Vagina (tissue), 2 donors: Measurements from ENCODE around the gene ATRN. TPM values are rescaled to one million over a fixed set of nuclear protein-coding genes. Genes with fewer than 3 reads are reported as not detected.

Experiments
- DNase-seq, 2 donors: peaks; one replicate each; pipeline ENCODE4 v3.0.0-alpha.2; 2017; ENCODE audit errors: extremely low spot score in 2 of 2
- H3K27ac ChIP-seq: fragments of 200-600 bp; sonication (generic); one replicate; pipeline ENCODE4 v1.5.1; 2019
- H3K27me3 ChIP-seq: fragments of 200-600 bp; sonication (generic); one replicate; pipeline ENCODE4 v1.5.1; 2019
- H3K36me3 ChIP-seq, 2 donors: fragments of 200-600 bp; sonication (generic); one replicate each; pipeline ENCODE4 v1.5.1; 2017 to 2019
- H3K4me1 ChIP-seq: fragments of 200-600 bp; sonication (generic); one replicate; pipeline ENCODE4 v1.5.1; 2019
- H3K4me3 ChIP-seq, 2 donors: fragments of 200-600 bp; sonication (generic); 1 replicate in 1 of 2; 2 replicates in 1 of 2; pipeline ENCODE4 v1.5.1; 2016 to 2019
- H3K9me3 ChIP-seq: fragments of 200-600 bp; sonication (generic); one replicate; pipeline ENCODE4 v1.5.1; 2019
- POLR2A ChIP-seq, 2 donors: fragments of 450-650 bp; IDR thresholded peaks; one replicate each; pipeline ENCODE4 v1.6.1; 2017; ENCODE audit warnings: antibody characterized with exemption in 2 of 2, mild to moderate bottlenecking in 2 of 2, moderate library complexity in 2 of 2
- POLR2AphosphoS5 ChIP-seq, 2 donors: sonication (generic); formaldehyde crosslinking; IDR thresholded peaks; one replicate each; pipeline ENCODE4 v1.9.0; 2017; ENCODE audit warnings: antibody characterized with exemption in 2 of 2, mild to moderate bottlenecking in 2 of 2, low read depth in 1 of 2; ENCODE audit not compliant: insufficient read depth in 1 of 2
- intact Hi-C: fragments of 100-400 bp; cut with DNase I; formaldehyde crosslinking; loops from one replicate; pipeline ENCODE4 v1.15.1; 2023
- total RNA-seq: library from RNA; depleted of rRNA; stranded (reverse); fragments of >200 nt; gene quantifications from one replicate; pipeline ENCODE4 v1.2.3, GENCODE V29; 2016
- TF ChIP-seq, protein P1 (sequence below), 3 experiments: fragments of 450-650 bp in 2 of 3; fragments of 200-600 bp in 1 of 3; sonication (generic) in 1 of 3; IDR thresholded peaks; one replicate each; pipeline ENCODE4 v1.5.1; 2017 to 2019; ENCODE audit warnings: antibody characterized with exemption in 3 of 3, mild to moderate bottlenecking in 2 of 3, moderate library complexity in 2 of 3

ATRN gene
- total RNA-seq, 1 donor from 2014 or later = 22.8 TPM

DNA sequence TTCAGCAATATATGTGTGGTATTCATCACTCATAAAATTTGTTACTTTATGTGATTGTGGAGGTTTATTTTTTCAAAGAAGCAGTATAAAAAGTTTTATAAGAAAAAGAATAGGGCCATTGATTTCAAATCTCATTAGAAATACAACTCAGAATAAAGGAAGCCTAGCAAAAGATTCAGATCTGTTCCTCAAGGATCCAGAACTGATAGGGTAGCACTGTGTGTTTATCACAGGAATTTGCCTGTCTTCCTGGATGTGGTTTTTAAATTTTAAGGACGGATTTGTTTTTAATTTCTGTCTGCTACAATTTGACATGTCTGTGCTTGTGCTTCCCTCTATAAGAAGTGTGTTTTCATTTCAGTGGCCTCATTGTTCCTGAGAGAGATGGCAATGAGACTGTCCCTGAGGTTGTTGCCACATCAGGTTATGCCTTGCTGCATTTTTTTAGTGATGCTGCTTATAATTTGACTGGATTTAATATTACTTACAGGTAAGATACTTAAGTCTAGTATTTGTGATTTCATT lies 74.6 kb downstream of the ATRN start:
- intact Hi-C loops = no loop called here
- no peaks in the 10 kb centered on the region for H3K27me3 ChIP-seq
- H3K4me3 ChIP-seq = no peak overlapping the region
- TF ChIP-seq, protein P1, sequence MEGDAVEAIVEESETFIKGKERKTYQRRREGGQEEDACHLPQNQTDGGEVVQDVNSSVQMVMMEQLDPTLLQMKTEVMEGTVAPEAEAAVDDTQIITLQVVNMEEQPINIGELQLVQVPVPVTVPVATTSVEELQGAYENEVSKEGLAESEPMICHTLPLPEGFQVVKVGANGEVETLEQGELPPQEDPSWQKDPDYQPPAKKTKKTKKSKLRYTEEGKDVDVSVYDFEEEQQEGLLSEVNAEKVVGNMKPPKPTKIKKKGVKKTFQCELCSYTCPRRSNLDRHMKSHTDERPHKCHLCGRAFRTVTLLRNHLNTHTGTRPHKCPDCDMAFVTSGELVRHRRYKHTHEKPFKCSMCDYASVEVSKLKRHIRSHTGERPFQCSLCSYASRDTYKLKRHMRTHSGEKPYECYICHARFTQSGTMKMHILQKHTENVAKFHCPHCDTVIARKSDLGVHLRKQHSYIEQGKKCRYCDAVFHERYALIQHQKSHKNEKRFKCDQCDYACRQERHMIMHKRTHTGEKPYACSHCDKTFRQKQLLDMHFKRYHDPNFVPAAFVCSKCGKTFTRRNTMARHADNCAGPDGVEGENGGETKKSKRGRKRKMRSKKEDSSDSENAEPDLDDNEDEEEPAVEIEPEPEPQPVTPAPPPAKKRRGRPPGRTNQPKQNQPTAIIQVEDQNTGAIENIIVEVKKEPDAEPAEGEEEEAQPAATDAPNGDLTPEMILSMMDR (IDR thresholded peaks at IDR 0.05) = no peak
- no peak for TF ChIP-seq POLR2AphosphoS5 (IDR thresholded peaks at IDR 0.05; ENCODE audit: insufficient read depth in 1 of 2, low read depth in 1 of 2)
- TF ChIP-seq POLR2A (IDR thresholded peaks at IDR 0.05) = no peak
- H3K4me1 ChIP-seq = no peaks in the 10 kb centered on the region
- H3K27ac ChIP-seq = no peak overlapping the region
- H3K9me3 ChIP-seq = no peaks in the 10 kb centered on the region
- H3K36me3 ChIP-seq = peaks cover 0 to 4% of the 10 kb centered on the region in 2 donors
- no peak for DNase-seq

DNA sequence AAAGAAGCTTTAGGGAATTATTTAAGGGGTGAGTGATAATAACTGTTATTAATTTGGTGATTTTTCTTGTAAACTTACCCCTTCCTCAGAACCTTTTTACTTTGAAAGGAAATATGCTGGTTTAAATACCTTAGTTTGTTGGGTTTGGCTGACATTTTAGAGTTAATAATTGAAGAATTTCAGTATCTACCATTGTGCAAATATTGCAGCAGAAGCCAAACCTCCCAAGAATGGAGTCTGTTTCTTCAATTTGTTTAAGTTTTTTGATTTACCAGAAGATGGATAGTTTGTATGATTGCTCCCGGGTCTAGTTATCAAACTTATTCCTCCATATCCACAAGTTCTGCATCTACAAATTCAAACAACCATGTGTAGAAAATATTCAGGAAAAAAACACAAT lies 77.1 kb downstream of the ATRN start:
- peaks cover 0 to 4% of the 10 kb centered on the region in 2 donors for H3K36me3 ChIP-seq
- no peak overlapping the region for H3K4me3 ChIP-seq
- intact Hi-C loops = no loop called here
- H3K27ac ChIP-seq = no peak overlapping the region
- H3K9me3 ChIP-seq = no peaks in the 10 kb centered on the region
- H3K4me1 ChIP-seq = no peaks in the 10 kb centered on the region
- no peak for TF ChIP-seq POLR2A (IDR thresholded peaks at IDR 0.05)
- TF ChIP-seq, protein P1 (IDR thresholded peaks at IDR 0.05) = no peak
- no peak for TF ChIP-seq POLR2AphosphoS5 (IDR thresholded peaks at IDR 0.05; ENCODE audit: insufficient read depth in 1 of 2, low read depth in 1 of 2)
- no peaks in the 10 kb centered on the region for H3K27me3 ChIP-seq
- DNase-seq = no peak

DNA sequence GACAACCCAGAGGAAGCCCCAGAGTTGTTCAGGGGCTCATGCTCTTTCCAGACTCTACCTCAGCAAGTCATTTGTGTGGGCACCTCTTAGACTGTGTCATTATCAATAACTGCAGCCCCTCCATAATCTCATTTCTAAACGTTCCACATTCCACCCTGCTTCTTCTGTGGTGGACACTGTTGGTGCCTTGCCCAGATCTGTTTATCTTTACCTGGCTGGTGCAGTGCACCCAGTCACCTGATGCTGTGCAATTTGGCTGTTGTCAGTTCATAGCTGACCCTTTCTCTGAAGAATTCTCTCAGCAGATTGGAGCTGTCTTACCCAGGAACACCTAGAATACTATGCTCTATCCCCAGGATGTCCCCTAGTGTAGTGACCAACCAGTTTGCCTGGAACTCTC lies 80.0 kb downstream of the ATRN start:
- Histone ChIP-seq H3K27ac (no peak overlapping the region), H3K4me3 (no peak overlapping the region), H3K9me3 (no peaks in the 10 kb centered on the region), H3K36me3 (peaks cover 0 to 4% of the 10 kb centered on the region in 2 donors), H3K27me3 (no peaks in the 10 kb centered on the region), H3K4me1 (no peaks in the 10 kb centered on the region)
- intact Hi-C loops = no loop called here
- TF ChIP-seq POLR2A (IDR thresholded peaks at IDR 0.05) (no peak), POLR2AphosphoS5 (IDR thresholded peaks at IDR 0.05; ENCODE audit: insufficient read depth in 1 of 2, low read depth in 1 of 2) (no peak)
- TF ChIP-seq, protein P1 (IDR thresholded peaks at IDR 0.05) = no peak
- no peak for DNase-seq

DNA sequence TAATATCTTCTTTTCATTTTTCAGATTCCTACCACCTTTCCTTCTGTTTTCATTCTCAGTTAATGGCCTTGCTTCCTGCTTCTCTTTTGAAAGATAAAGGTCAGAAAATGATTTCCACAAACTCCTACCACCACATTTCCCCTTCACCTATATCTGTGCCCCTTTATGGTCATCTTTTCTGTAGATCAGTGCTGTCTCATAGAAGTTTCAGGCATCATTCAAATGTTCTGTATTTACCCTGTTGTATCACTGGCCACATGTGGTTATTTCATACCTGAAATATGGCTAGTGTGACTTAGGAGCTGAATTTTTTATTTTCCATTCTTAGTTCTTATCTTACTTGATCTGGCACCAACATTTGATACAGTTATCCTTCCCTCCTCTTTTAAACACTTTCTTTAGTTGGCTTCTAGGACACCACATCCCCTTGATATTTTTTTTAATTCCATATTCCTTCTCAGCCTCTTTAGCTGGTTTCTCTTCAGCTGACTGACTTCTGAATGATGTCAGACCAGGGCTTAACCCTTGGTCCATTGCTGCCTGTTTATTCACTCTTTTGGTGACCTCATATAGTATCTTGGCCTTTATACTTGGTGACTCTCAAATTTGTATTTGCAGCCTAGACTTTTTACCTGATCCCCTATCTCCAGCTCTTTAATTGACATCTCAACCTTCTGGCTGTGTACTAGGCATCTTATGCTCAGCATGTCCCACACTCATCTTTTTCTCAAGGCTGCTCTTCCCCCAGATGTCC lies 81.0 kb downstream of the ATRN start:
- no peaks in the 10 kb centered on the region for H3K9me3 ChIP-seq
- H3K4me1 ChIP-seq = no peaks in the 10 kb centered on the region
- no peak overlapping the region for H3K4me3 ChIP-seq
- no peak overlapping the region for H3K27ac ChIP-seq
- no peaks in the 10 kb centered on the region for H3K27me3 ChIP-seq
- TF ChIP-seq, protein P1 (IDR thresholded peaks at IDR 0.05) = no peak
- TF ChIP-seq POLR2A (IDR thresholded peaks at IDR 0.05) = no peak
- TF ChIP-seq POLR2AphosphoS5 (IDR thresholded peaks at IDR 0.05; ENCODE audit: insufficient read depth in 1 of 2, low read depth in 1 of 2) = no peak
- intact Hi-C loops = no loop called here
- peaks cover 0 to 4% of the 10 kb centered on the region in 2 donors for H3K36me3 ChIP-seq
- DNase-seq = no peak

DNA sequence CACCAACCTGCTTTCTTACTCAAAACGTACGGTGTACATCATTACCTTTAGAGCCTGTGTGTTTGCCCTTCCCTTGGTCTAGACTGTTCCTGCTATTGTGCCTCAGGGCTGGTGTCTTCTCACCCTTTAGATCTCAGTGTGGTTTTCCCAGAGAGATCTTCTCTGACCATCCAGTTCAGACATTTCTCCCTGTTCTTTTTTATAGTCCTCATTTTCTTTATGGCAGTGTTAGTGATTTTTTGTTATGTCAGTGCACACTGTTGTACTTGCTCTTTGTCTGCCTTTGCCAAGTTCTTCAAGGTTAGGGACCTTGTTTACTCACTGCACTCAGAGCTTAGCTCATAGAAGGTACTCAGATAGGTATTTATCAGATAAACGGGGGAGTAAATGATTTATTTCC lies 82.8 kb downstream of the ATRN start:
- TF ChIP-seq, protein P1 (IDR thresholded peaks at IDR 0.05) = no peak
- TF ChIP-seq POLR2AphosphoS5 (IDR thresholded peaks at IDR 0.05; ENCODE audit: insufficient read depth in 1 of 2, low read depth in 1 of 2) (no peak), POLR2A (IDR thresholded peaks at IDR 0.05) (no peak)
- H3K4me1 ChIP-seq = no peaks in the 10 kb centered on the region
- H3K27ac ChIP-seq = no peak overlapping the region
- H3K36me3 ChIP-seq = no peaks in the 10 kb centered on the region
- H3K27me3 ChIP-seq = no peaks in the 10 kb centered on the region
- intact Hi-C loops = no loop called here
- H3K9me3 ChIP-seq = no peaks in the 10 kb centered on the region
- H3K4me3 ChIP-seq = no peak overlapping the region
- DNase-seq = no peak
